ENCODE measurements around the gene MRPL49.

- TF ChIP-seq EP300 (IDR thresholded peaks at IDR 0.05): no peak
- TF ChIP-seq, protein P1, sequence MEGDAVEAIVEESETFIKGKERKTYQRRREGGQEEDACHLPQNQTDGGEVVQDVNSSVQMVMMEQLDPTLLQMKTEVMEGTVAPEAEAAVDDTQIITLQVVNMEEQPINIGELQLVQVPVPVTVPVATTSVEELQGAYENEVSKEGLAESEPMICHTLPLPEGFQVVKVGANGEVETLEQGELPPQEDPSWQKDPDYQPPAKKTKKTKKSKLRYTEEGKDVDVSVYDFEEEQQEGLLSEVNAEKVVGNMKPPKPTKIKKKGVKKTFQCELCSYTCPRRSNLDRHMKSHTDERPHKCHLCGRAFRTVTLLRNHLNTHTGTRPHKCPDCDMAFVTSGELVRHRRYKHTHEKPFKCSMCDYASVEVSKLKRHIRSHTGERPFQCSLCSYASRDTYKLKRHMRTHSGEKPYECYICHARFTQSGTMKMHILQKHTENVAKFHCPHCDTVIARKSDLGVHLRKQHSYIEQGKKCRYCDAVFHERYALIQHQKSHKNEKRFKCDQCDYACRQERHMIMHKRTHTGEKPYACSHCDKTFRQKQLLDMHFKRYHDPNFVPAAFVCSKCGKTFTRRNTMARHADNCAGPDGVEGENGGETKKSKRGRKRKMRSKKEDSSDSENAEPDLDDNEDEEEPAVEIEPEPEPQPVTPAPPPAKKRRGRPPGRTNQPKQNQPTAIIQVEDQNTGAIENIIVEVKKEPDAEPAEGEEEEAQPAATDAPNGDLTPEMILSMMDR (IDR thresholded peaks at IDR 0.05): no peak
Measured at GRCh38 chr11:65121447-65121864, 665 bp upstream of the MRPL49 start.

All from ovary (tissue), 3 donors.